Stimulated activated CD4-positive, alpha-beta T cell treated with anti-CD3 and anti-CD28 coated beads, TNF-alpha, amount 100 ng/mL, for 1 hour (primary cell): ENCODE data around the gene KCNQ1.

Source experiments
- DNase-seq, 3 donors: peaks; one replicate each; pipeline ENCODE4 v3.0.0-alpha.2; 2020; ENCODE audit warnings: low read depth in 3 of 3, low spot score in 1 of 3

Gene KCNQ1

DNA sequence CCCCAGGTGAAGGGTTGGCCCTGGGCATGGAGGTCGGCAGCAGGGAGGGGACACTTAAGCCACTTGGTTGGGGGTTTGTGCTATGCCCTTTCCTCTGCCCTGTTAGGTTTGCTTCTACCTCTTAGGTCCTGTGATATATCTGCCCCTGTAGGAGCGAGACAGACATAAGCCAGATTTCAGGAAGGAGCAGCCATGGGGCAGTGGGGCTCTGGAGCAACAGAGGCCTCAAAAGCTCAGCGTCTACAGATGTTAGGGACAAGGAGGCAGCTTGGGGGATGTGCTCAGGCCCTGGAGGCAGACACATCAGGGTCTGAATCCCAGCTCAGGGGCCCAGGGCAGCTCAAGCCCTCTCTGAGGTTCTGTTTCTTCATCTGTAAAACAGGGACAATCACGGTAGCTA is 282.2 kb downstream of the KCNQ1 start:
- DNase-seq: no peak

DNA sequence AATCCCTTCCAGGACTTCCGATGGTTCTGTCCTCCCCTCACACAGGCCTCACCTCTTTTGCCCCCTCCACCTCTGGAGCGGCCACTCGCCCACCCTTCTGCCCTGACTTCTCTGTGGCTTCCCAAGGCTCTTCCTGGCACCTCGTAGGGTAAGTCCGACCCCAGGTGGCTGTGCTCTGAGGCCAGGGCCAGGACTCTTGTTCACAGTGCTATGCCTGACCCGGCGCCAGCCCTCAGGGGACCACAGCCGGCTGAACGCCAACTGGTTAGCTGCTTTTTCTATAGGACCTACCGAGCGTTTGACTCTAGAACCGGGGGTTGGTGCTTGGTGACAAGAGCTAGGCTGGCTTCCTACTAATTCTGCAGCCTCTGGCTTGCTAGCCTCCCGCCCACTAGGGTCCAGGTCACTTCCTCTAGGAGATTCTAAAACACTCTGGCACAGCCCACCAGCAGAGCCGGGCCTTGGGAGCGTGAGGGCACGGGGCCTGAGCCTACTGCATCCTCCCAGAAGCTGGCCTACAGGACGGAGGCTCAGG is 283.4 kb downstream of the KCNQ1 start:
- no peak for DNase-seq

GRCh38 chr11:2728663-2729332 is 284.0 kb downstream of the KCNQ1 start:
- DNase-seq: no peak

- DNase-seq: no peak
Observed at GRCh38 chr11:2729841-2730240, 285.0 kb downstream of the KCNQ1 start.

DNA sequence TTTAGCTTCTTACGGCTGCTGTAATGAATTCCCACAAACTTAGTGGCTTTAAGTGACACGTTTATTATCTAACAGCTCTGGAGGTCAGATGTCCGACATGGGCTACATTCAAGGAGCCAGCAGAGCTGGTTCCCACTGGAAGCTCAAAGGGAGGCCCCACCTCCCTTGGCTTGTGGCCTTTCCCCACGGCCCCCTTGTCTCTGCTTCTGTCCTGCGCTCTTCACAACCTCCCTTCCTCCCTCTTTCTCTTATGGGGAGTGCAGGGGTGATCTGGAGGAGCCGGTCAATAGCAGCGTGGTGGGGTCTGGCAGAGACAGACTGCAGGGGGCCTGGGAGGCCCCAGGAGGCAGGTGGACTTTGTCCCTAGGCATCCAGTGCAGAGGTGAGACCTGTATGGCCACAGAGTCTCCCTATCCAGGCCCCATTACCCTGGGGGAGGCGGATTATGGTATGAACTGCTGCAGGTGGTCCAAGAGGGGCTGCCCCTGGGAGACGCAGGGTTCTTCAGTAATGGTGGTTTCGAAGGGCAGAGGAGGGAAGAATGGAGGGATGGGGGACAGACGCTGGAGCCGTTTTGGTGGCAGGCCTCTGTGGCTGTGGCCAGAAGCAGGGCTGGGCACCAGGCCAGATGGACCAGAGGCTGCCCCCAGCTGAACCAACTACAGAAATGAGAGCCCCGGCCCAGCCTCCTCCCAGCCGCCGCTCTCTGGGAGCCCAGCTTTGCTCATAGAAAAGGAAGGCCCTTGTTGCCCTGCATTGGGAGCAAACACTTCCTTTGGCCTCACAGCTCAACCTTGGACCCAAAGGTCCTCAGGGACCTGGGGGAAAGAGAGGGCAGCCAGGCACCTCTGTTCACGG is 285.7 kb downstream of the KCNQ1 start:
- DNase-seq: no peak

DNA sequence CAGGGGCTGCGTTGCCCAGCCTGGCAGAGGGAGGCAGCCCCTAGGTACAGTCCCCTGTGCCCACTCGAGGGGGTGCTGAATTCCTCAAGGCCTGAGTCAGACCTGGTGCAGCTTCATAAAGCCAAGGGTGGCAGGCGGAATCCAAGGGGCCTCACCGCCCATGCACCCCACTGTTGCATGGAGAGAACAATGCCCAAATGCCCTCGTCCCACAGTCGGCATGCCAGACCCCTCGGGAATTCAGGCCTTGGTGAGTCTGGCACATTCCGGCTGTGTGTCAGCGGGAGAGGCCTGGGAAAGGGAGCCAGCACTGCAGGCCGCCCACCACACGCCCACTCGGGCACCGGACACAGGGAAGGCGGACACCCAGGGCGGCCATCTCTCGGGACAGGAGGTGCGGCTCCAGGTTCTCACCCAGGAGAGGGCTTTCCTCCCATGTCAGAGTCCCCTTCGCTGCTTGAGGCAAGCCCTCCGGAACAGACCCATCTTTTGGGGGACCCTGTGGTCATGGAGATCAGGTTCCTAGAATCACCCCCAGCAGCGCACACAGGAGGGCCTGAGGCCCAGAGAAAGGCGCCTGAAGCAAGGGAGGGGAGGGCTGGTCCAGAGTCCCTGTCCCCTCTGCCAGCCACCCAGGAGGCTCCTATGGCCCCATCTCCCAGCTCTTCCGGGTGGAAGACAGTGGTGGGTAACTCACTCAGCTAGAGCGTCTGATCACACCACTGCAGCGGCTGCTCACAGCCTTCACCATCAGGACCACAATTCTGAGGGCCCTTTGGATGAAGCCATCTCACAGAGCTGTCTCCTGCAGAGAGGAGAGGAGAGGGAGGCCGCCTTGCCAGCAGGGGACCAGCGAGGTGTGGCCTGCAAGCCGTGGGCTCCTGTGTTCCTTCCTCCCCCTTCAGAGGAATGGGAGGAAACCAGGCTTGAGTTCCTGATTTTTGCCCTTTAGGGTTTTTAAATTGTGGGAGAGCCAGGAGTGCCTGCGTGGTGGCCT is 286.6 kb downstream of the KCNQ1 start:
- DNase-seq: no peak

DNA sequence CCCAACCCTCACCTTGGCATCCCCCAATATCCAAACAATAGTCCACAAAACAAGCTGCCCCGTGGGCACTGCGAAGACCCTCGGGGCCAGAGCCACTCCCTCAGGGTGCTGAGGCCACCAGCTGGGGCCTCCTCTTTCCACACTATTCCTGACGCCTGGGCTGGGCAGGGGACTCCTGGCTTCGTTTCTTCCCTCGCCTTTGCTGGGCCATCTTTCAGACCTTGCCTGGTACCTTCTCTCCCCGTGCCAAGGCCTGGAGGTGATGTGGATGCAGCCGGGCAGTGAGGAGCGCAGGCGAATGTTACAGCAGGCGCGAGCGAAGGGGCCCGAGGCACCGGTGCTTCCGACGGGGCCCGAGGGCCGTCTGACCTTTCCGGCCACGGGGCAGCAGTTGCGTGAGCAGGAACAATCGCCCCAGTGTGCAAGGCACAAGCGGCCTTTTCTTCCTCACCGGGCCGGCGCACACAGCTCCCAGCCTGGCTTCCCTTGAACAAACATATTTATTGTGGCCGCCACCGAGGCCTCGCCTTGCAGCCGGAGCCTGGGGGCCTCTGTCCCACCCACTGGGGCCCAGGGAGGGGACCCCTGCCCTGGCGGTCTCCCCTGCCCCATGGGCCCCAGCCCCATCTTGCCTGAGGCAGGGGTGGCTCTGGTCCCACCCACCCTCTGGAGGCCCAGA is 287.6 kb downstream of the KCNQ1 start:
- DNase-seq: no peak

- no peak for DNase-seq
Observed at GRCh38 chr11:2732940-2733628, 288.3 kb downstream of the KCNQ1 start.

DNA sequence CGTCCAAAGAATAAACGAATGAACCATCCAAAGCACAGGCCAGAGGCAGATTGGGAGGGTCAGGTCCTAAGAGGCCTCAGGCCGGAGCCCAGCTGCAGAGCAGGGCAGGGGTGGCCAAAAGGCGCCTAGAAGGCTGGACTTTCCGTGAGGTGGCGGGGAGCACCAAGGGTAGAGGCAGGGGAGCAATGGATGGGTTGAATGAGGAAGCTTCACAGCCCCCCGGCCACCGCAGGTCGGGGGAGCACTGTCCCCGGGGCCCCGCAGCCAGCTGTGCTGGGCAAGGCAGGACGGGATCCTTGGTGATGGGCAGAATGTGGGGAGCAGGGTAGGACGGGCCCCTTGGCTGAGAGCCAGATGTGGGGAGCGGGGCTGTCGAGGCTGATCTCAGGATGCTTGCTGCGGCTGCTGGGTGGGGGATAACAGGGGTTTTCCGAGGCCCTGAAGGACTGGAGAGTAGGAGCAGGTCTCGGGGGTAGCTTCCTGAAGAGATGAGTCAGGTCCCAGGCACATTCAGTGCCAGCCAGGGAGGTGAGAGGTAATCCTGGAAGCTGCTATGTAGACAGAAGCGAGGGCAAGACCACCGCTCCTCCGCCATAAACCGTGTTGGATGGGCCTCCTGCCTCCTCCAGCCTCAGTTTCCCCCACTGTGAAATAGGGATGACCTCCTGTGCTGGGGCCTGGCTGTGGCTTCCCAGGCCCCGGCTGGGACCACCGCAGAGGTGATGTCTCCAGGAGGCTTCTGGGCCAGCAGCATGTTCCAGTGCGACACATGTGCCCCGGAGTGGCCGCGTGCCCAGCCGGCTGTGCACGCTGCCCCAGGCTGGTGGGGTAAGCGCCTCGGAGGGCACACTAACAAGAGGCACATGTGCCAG is 289.6 kb downstream of the KCNQ1 start:
- no peak for DNase-seq

DNA sequence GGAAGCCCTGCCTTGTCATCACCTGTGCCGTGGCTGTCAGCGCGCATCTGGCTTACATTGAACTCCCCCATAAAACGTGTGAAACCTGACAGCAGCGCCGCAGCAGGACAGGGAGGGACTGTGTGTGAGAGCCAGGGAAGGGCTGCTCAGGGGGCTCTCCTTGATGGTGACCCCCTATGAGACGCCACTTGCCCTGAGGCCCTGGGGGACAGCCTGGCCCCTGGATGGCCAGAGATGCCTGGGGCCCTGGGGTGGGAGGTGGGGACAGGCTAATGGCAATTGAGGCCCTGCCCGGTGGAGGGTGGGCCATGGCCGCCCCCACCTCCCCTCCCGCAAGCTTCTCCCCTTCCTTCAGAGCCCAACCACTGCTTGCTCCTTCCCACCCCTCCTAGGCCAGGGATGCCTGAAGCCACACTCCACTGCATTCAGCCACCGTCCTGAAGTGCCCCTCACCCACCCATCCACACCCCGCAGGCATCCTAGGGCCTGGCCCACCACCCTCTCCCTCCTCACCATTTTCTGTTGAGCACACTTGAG is 290.3 kb downstream of the KCNQ1 start:
- no peak for DNase-seq

DNA sequence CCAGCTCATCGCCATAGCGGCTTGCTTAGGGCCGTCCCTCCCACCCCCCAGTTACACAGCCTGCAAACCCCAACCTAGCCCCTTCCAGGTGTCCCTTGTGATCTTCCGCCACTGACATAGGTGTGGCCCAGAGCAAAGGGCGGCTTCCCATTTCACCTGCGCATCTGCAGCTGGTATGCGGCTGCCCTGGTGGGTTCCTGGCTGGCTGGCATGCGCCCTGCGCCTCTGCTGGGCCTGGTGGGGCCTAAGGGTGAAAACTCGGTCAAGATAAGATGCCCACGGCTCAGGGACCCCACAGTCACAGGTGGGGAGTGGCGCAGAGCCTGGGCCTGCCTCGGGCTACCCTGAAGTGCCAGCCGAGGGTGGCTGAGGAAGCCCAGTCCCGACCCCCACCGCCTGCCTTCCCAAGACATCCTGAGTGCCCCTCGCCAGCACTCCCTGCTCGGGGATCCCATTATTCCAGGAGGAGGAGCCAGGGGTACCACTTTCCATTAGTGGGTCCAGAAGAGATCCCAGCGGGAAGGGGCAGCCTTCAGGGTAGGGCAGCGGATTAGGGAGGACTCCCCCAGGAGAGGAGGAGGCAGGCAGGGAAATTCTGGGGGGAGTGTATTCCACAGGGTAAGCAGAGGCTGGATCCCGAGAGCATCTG is 291.9 kb downstream of the KCNQ1 start:
- no peak for DNase-seq

GRCh38 chr11:2737226-2737590 is 292.4 kb downstream of the KCNQ1 start:
- DNase-seq: no peak

DNA sequence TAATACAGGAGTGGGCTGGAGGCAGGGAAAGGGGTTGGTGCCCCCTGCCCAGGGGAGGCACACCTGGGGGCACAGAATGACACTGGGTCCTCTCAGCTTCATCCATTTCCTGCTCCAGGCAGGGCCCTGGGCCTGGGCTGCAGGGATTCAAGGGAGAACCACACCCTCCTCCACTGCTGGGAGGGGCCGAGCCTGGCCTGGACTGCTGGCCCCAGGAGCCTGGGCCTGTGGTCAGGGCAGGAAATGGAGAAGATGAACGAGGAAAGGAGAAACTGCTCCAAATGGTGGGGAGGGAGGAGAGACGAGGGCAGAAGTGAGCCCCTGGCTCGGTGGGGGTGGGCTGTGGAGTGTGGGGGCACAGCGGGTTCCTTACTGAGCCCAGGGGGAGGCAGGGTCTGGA is 293.1 kb downstream of the KCNQ1 start:
- DNase-seq: no peak

GRCh38 chr11:2738551-2739431 is 294.0 kb downstream of the KCNQ1 start:
- DNase-seq: no peak

GRCh38 chr11:2739531-2740274 is 294.9 kb downstream of the KCNQ1 start:
- DNase-seq: no peak

DNA sequence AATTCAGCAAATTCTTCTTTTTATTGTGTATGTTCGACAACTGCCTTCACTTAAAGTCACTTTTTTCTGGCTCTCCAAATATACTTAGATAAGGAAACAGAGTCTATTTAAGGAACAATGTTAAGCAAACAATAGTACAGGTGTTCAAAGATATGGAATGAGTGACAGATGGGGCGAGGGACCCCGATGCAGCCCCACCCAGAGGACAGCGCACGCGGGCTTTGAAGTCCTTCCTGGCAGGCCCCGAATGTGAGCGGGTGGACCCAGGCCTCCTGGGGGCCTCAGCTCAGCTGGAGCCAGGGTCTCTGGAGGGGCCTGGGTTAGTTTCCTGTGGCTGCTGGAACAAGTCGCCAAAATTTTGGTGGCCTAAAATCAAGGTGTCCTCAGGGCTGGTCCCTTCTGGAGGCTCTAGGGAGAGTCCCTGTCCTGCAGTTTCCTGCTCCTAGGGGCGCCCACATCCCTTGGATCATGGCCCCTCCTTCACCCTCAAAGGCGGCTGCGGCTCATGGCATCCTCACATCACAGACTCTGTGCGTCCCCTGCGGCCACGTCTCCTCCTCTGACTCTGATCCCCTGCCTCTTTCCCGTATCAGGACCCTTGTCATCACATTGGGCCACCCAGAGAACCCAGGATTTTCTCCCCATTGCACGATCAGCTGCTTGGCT is 295.6 kb downstream of the KCNQ1 start:
- no peak for DNase-seq
